CMK (cell line): ENCODE results near the gene TMEM269.
A peak's percentile ranks its signal among the peaks of the same experiment; 100 is the strongest.

Experiments
- DNase-seq: peaks from one replicate; pipeline ENCODE4 v3.0.0-alpha.2; 2010; ENCODE audit warnings: low read depth

Gene TMEM269

DNA sequence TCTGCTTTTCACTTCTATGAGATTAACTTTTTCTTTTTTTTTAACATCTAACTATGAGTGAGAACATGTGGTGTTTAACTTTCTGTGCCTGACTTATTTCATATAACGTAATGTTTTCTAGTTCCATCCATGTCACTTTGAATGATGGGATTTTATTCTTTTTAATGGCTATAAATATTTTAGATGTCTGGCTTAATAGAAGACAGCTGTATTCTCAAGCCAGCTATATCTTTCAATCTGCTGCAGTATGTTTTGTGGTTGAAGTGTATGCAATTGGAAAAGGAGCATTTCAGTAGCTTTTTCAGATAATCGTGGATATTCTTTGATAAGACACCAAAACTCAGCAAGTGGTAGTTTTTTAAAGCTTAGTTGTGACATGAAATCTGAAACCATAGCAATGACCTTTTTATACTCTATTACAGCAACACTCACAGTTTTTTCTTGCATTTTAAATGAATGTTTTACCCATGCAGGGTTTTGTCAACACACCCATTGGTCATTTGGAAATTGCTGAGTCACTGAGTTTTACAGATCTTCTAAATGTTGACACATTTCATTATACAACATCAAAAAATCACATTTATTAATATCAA, 38.1 kb downstream of the TMEM269 start:
- DNase-seq = no peak

DNA sequence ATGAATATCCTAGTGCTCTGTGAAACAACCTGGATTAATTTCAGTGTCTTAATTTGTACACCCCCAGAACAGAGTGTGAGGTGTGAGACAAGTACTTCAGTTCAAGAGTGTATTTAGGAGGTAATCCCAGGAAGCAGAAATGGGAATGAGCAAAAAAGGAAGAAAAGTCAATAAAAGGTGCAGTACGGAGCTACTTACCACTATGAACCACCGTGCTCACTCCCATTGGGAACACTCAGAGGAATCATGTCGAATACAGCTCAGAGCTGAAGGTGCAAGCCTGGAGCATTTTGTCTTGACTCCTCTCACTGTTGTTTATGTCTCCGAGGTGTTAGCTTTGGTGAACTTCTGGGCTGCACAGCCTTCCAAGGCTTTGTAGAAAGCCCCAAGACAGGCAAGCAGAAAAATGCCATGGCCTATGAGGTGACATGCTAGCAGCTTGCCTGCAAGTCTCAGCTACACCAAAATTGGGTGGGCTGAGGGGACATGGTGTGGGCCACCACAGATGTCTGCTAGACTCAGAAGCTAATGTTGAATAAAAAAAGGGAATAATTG, 39.8 kb downstream of the TMEM269 start:
- DNase-seq = no peak

DNA sequence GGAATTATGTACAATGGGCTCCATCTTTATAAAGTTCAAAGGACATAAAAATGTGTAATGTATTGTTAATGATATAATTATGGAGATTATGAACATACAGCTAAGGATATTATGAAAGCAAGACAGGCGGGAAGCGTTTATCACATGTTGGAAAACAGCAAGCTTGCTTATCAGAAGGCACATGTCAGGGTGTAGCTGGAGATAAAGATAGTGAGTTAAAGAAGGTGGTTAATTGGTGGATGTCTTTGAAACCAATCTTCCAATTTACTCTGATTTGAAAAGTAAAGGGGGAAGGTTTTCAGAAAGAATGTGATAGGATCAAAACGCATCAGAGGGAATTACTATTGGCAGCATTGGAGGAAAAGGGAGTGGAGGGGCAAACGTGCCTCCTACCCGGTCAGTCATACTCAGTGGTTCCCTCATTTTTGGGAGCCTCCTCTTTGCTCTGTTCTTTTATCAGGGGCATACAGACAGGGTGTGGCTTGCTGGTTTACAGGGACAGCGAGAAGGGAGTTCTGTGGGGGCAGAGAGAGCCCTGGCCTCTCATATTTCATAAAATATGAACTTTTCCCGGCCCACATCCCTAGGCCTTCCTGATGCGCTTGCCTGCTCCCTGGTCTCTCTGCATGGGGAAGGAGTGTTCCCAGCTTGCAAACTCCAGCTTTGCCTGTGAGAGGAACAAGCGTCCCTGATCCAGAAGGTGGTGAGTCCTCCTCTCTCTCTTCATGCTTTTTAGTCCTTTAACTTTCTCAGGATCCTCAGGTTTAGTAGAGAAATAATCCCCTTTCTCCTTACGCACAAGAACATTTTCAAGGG, 40.5 kb downstream of the TMEM269 start:
- DNase-seq = peak; percentile 81

DNA sequence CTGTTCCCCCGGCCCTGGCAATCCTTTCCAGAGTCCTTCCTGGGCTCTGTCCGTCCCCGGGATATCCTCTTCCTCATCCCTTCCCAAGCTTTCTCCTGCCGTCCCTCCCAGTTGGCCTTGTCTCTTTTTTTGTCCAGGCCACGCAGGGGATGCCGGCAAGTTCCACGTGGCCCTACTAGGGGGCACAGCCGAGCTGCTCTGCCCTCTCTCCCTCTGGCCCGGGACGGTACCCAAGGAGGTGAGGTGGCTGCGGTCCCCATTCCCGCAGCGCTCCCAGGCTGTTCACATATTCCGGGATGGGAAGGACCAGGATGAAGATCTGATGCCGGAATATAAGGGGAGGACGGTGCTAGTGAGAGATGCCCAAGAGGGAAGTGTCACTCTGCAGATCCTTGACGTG, 45.8 kb downstream of the TMEM269 start:
- no peak for DNase-seq

DNA sequence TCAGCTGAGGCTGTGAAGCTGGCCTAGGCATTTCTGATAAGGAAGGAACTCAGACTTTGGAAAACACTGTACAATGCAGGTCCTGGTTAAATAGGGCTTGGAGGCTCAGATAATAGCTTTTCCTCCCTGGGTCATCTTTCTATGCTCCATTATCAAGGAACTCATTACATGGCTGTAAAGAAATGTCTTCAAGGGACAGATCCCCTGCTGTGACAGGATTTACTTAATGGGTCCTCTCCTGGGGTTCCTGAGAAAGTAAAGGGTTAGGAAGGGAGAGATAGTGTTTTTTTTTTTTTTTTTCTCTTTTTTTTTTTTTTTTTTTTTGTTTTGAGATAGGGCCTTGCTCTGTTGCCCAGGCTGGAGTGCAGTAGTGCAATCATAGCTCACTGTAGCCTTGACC, 46.5 kb downstream of the TMEM269 start:
- DNase-seq = no peak

DNA sequence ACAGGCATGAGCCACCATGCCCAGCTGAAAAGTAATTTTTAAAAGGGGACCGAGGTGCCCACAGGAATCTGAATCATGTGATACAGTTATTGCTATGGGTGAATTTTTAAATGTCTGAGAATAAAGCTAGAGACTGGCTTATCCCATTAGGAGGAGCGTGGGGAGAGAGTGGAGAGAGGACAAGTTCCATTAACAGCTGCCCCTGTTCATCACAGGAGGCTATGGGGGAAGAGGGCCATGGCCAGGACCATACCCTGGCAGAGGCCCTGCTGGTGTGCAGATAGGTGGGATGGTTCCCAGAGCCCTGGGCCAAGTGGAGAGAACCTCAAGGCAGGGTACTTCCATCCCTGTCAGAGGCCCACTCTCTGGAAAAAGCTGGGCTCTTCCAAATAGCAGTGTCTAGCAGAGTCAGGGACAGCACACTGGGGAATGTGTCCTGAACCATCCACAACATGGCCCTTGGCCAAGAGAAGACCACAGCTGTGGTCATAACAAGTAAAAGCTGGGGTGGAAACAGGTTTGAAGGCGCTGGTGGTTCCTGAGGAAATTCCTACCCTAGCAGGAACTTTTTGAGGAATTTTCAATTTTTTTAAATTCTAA, 48.0 kb downstream of the TMEM269 start:
- no peak for DNase-seq

DNA sequence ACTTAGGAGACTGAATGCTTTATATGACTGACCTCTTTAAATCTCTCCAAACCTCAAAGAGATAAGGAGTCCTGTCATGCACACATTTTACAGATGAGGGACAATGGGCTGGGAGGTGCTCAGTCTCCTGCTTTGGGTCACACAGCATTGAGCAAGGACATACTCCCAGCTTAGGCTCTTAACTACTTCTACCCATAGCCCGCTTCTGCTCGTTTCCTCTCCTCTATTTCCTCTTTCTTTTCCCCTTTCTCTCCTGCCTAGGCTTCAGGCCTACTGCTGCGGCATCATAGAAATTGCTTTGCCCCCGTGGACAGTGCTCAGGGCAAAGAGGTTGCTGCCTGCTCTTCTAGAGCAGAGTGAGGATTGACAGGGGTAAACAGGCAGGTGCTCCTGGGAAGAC, 49.2 kb downstream of the TMEM269 start:
- DNase-seq = no peak

DNA sequence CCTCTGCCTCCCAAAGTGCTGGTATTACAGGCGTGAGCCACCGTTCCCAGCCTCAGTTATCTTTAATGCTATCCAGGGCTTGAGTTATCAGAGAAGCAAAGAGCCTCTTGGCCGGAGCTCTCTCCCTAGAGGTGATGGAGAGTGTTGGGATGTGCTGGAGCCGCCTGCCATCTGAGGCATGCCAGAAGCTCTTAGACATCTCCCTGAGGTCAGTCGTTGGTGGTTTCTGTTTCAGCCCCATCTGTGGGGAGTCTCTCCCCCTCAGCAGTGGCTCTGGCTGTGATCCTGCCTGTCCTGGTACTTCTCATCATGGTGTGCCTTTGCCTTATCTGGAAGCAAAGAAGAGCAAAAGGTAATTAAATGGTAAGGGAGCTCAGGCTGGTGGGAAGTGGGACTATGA, 50.0 kb downstream of the TMEM269 start:
- DNase-seq = no peak

DNA sequence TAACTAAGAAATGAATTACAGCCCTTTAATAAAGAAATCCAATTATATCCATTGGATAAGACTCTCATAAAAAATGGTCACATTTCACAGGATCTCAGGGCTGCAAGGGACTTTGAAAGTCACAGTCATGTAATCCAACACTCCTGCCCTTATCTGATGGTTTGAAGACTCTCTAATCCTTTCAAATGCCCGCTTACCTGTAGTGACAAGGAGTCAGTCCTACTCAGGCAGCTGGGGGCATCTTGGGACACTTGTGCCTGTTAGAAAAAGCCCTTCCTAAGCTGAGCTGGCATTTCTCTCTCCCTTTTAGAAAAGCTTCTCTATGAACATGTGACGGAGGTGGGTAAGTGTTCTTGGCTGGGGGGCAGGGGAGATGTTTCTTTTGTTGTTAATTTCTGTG, 50.6 kb downstream of the TMEM269 start:
- DNase-seq = no peak

DNA sequence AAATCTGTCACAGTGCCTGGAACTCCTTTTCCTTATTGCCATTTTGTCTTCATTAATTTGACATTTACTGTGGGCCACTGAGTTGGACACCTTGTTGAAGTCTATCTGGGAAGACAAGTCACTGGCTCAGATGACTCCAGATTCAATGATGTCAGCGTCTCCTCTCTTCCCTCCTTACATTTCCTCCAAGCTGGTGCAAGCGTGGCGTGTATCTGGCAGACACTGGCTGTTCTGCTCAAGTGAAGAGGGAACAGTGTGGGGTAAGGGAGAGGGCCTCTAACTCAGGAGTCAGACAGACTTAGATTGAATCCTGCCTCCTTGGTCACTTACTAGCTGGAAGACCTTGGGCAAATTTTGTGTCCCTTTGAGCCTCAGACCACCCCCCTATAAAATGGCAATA, 52.9 kb downstream of the TMEM269 start:
- DNase-seq = no peak

DNA sequence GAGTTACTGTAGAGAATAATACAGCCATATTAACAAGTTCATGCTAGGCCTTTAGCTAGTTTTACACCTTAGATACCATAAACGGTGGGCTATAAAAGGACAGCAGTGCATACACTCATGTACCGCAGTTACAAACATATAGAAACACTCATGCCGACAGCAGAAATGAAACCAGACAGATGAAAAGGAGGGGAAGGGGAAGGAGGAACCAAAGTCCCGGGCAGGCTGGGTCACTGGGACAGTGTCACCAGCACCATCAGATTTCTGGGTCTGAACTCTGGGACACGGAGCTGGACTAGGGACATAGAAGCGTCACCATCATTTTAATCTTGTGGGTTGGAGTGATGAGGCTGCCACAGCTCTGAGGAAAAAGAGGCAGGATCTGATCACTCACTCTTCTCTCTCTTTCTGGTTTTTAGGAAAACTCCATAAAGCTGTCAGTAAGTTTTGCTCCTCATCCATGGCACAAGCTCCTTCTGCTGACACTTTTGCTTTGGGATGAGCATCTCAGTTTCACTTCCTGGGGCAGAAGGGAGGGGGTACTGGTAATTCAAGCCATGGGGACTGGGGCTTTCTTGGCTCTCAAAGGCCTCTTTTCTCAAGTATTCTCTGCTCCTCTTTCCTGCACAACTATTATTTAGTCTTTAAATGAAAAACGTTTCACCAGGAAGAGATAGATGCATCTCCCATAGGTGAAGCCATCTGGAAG, 53.8 kb downstream of the TMEM269 start:
- no peak for DNase-seq

DNA sequence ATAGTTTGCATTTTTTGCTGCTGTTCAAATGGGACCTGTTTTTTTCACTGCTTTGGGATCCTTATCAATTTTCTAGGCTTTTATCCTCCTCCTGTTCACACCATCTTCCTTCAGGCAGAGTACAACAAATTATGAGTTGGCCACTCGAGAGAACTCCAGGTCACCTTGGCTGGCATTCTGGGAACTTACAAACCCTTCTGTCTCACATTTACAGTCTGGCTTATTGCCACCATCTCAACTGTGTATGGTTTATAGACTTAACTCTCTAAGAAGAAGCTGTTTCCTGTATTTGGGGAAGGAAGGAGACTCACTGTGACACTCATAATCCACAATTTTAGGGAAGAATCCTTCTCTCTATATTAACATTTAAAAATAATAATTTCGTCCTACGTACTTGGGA, 56.2 kb downstream of the TMEM269 start:
- no peak for DNase-seq

DNA sequence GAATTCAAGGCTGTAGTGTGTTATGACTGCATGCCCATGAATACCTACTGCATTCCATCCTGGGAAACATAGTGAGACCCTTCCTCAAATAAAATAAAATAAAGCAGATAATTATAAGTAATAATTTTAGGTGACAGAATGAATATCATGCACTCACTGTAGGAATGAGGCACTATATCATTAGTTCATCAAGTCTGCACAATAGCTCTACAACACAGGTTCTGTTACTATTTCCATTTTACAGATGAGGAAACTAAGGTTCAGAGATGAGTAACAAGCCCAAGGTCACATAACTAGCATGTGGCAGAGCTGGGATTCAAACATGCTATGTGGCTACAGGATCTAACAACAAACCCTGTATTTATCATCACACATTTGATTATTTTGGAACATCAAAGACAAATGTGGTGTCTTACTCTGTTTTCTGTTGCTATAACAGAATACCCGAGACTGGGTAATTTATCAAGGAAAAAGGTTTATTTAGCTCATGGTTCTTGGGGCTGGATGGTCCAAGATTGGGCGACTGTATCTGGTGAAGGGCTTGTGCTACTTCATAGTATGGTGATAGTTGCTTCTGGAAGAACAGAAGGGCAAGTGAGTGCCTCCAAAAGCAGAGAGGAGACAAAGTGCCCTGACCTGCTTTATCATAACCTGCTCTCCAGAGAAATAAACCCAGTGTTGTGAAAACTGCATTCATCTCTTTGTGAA, 56.8 kb downstream of the TMEM269 start:
- no peak for DNase-seq

DNA sequence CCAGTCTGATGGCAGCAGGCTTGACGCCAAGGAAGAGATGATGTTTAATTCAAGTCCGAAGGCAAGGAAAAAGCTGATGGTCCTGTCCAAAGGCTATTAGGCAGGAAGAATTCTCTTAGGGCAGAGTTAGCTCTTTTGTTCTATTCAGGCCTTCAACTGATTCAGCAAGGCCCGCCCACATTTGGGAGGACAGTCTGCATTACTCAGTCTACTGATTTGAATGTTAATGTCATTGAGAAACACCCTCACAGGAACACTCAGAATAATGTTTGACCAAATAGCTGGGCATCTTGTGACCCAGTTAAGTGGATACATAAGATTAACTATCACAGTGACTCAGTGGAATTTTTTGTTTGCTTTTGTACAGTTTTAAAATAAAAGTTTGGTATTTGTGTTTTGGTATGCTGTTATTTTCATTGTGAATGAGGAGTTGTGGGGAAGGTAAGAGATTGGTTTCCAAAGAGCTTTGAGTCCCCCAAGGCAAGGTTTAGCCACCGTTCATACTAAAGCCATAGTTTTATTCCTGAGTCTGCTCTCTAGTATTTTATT, 59.9 kb downstream of the TMEM269 start:
- no peak for DNase-seq

DNA sequence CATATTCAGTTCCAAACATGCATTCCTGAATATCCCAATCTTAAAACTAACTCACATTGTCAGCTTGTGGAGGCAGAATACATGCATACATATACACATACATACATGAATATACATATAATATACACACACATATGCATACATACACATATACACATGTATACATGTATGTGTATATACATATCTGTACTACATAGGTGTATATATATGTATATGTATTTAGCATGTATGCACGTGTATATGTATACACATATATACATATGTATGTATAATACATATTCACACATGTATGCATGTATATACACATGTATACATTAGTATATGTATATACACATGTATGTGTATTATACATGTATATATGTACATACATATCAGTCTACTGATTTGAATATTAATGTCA, 60.4 kb downstream of the TMEM269 start:
- no peak for DNase-seq

DNA sequence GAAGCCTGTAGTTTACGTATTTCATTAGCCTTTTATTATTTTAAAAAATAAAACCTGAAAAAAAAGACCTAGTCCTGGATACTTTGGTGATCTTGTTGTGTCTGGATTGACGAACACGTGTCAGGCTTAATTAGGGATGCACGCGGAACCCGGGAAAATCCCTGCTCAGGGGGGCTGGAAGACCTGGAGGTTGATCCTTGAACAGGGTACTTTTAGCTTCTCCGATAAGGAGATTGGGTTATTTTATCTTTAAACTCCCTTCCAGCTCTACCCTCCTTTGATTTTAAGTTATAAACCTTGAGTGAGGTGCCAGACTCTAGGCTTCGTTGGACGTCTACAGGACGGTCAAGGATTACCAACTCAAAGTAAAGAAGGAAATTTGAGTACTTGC, 61.1 kb downstream of the TMEM269 start:
- DNase-seq = no peak

DNA sequence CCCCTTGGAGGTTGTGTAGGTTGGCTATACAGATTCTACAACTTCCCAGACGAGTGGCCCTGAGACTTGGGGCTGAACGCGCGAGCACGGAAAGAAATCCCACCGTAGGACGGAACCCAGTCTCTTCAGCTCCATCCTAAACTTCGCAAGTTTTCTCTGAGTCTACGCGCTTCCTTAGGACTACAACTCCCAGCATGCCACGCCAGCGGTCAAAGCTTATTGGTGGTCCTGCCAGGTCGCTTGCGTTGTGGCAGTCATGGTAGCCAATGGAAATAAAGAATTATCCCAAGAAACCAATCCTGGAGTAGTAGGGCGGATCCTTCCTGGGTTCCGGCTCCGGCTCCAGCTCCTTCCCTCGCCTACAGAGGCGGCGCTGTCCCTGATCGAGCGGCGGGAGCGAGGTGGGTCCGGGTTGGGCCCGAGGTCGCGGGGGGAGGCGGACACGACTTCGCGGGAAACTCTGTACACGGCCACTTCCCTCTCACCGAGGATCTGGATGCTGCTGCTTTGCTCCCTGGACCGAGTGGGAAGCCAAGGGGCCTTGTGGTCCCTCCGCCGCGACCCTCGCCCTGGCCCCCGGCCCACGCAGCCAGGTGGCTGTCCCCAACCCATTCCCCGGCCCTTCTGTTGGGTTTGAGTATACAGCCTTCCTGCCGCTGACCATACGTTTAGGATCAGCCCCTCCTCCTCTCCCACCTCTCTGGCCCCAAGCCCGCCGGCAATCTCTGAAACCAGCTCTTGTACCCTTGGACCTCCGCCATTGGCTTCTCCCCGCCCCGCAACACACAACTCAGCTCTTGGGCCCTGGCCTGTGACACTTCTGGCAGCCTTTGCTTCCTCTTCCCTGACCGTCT, 61.7 kb downstream of the TMEM269 start, which contains the start of gene ZNF691:
ZNF691 (plus strand) TSS at position 357 of the 854 bp plus-strand sequence. CDS start 3,046 bp downstream, outside the sequence.
- peak; percentile 93 for DNase-seq

DNA sequence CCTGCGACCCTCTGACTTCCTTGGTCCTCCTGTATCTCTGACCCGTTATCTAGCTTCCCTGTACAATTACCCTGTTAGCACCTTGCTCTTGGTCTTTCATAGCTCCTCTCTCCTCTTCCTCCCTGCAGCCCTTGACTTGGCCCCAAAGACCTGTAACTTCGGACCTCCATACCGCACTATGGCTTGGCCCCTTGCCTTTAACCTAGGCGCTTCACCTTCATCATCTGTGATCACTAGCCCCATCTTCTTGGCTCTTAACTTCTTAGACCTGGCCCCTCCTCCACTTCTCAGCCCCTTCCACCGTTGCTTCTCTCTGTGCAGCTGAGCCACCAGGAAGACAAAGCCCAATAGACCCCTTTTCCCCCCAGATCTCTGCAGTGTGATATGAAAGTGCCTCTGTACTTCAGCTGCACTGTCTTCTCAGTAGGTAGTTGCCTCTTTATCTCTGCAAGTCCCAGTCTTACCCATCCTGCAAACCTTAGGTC, 62.4 kb downstream of the TMEM269 start:
- no peak for DNase-seq

DNA sequence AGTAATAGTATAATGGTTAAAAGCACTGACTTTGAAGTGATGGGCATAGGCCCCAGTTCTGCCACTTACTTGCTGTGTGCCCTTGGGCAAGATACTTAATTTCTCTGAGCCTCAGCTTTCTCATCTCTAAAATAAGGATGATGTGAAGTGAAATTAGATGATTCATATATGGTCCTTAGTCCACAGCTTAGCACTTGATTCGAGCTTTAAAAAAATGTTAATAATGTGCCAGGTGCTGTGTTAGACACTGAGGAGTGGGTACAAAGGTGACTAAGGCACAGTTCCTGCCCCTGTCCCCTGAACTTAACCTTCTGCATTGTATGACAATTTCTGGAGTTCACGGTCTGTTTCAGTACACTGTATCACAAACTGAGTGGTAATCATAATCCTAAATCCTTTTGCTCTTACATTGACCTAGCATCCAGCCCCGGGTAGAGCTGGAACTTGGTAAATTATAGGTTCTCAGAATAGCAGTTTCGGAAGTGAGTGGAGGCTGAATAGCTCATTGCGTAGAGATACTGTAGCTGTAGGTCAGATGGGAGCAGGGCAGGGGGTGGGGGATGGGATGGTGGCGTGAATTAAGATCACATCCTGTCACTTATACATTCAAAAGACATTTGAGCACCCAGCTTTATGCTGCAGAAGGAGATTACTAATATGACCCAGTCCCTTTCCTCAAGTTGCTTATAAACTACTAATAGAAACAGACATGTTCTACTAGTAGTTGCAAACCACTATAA, 63.1 kb downstream of the TMEM269 start:
- DNase-seq = no peak
